CD14-positive monocyte (primary cell): ENCODE measurements around the gene FTH1. TPM values are rescaled to one million over a fixed set of nuclear protein-coding genes. Genes with fewer than 3 reads are reported as not detected.
"Not testable (repeated sequence)": the region's sequence is repeated elsewhere in the genome, so short reads cannot be mapped to it uniquely, and the experiment has no call there.

Source experiments
- DNase-seq, 3 donors: peaks; one replicate each; pipeline ENCODE4 v3.0.0-alpha.2; 2011 to 2022
- H2AFZ ChIP-seq: 2 replicates; pipeline ENCODE4 v1.6.0; 2012; ENCODE audit warnings: mild to moderate bottlenecking, low read depth, low read length, inconsistent platforms; ENCODE audit not compliant: insufficient read depth, poor library complexity, severe bottlenecking
- H3K27ac ChIP-seq, 2 donors: 1 replicate in 1 of 2; 2 replicates in 1 of 2; pipeline ENCODE4 v1.5.1; 2012 to 2013; ENCODE audit warnings: low read length in 2 of 2, control low read depth in 1 of 2, inconsistent platforms in 1 of 2, low read depth in 1 of 2, mild to moderate bottlenecking in 1 of 2
- H3K27me3 ChIP-seq, 2 donors: one replicate each; pipeline versions ENCODE4 v1.6.0 to v1.6.1; 2011 to 2013; ENCODE audit warnings: low read length in 2 of 2; ENCODE audit not compliant: control insufficient read depth in 2 of 2, insufficient read depth in 2 of 2
- H3K36me3 ChIP-seq, 2 donors: replicated peaks in 1 of 2; 1 replicate in 1 of 2; 2 replicates in 1 of 2; pipeline versions ENCODE4 v1.5.1 to v1.6.1; 2012 to 2013; ENCODE audit warnings: low read length in 2 of 2, control low read depth in 1 of 2, inconsistent platforms in 1 of 2, mild to moderate bottlenecking in 1 of 2; ENCODE audit not compliant: insufficient read depth in 2 of 2, control insufficient read depth in 1 of 2
- H3K4me1 ChIP-seq, 2 donors: 1 replicate in 1 of 2; 2 replicates in 1 of 2; pipeline versions ENCODE4 v1.5.1 to v1.6.1; 2012 to 2013; ENCODE audit warnings: low read length in 2 of 2, control low read depth in 1 of 2, inconsistent platforms in 1 of 2, mild to moderate bottlenecking in 1 of 2, moderate library complexity in 1 of 2; ENCODE audit not compliant: insufficient read depth in 2 of 2, control insufficient read depth in 1 of 2
- H3K4me2 ChIP-seq: replicated peaks from 2 replicates; pipeline ENCODE3; 2012; ENCODE audit warnings: low read length, moderate library complexity, mild to moderate bottlenecking; ENCODE audit not compliant: poor library complexity, severe bottlenecking; ENCODE audit errors: extremely low read depth
- H3K4me3 ChIP-seq, 3 experiments: fragments of 200-600 bp in 1 of 3; sonication (generic) in 1 of 3; replicated peaks in 1 of 3; 1 replicate in 2 of 3; 2 replicates in 1 of 3; pipeline ENCODE4 v1.5.1; 2011 to 2013; ENCODE audit warnings: low read length in 3 of 3, mild to moderate bottlenecking in 3 of 3, control low read depth in 2 of 3, low read depth in 2 of 3, inconsistent platforms in 1 of 3, moderate library complexity in 1 of 3
- H3K79me2 ChIP-seq: 2 replicates; pipeline ENCODE4 v1.6.0; 2012; ENCODE audit warnings: mild to moderate bottlenecking, control low read depth, inconsistent platforms, low read length, moderate library complexity; ENCODE audit not compliant: insufficient read depth
- H3K9ac ChIP-seq: 2 replicates; pipeline ENCODE4 v1.6.0; 2017; ENCODE audit warnings: low read length, mild to moderate bottlenecking; ENCODE audit not compliant: insufficient read depth, poor library complexity, severe bottlenecking
- H3K9me3 ChIP-seq, 2 donors: replicated peaks in 1 of 2; 1 replicate in 1 of 2; 2 replicates in 1 of 2; pipeline versions ENCODE4 v1.5.1 to v1.6.1; 2012 to 2013; ENCODE audit warnings: low read length in 2 of 2, control low read depth in 1 of 2; ENCODE audit not compliant: control insufficient read depth in 1 of 2, insufficient read depth in 1 of 2
- H4K20me1 ChIP-seq: 2 replicates; pipeline ENCODE4 v1.6.0; 2012; ENCODE audit warnings: mild to moderate bottlenecking, low read length, control low read depth, moderate library complexity; ENCODE audit not compliant: insufficient read depth
- H3K27ac Mint-ChIP-seq, 7 donors: one replicate each; pipeline ENCODE4 v1.8.0; 2020; ENCODE audit warnings: mild to moderate bottlenecking in 7 of 7, mixed read lengths in 7 of 7, moderate library complexity in 6 of 7, inconsistent platforms in 2 of 7
- H3K27me3 Mint-ChIP-seq, 3 donors: one replicate each; pipeline ENCODE4 v1.8.0; 2021 to 2022; ENCODE audit warnings: low read depth in 3 of 3, mild to moderate bottlenecking in 3 of 3, mixed read lengths in 3 of 3, moderate library complexity in 3 of 3, inconsistent platforms in 1 of 3
- H3K36me3 Mint-ChIP-seq, 2 donors: one replicate each; pipeline ENCODE4 v1.8.0; 2020; ENCODE audit warnings: mixed read lengths in 2 of 2, inconsistent platforms in 1 of 2, mild to moderate bottlenecking in 1 of 2
- H3K4me1 Mint-ChIP-seq: one replicate; pipeline ENCODE4 v1.8.0; 2020; ENCODE audit warnings: mild to moderate bottlenecking, mixed read lengths
- H3K4me3 Mint-ChIP-seq, 2 donors: one replicate each; pipeline ENCODE4 v1.8.0; 2020; ENCODE audit warnings: mild to moderate bottlenecking in 2 of 2, mixed read lengths in 2 of 2, moderate library complexity in 1 of 2
- H3K9me3 Mint-ChIP-seq, 7 donors: one replicate each; pipeline ENCODE4 v1.8.0; 2020 to 2022; ENCODE audit warnings: mixed read lengths in 7 of 7, mild to moderate bottlenecking in 6 of 7, moderate library complexity in 6 of 7, inconsistent platforms in 2 of 7
- CTCF ChIP-seq: fragments of 200-600 bp; IDR thresholded peaks from one replicate; pipeline ENCODE4 v1.8.0; 2022; ENCODE audit warnings: antibody characterized with exemption, mild to moderate bottlenecking
- WGBS: methylation state at CpG from one replicate; pipeline ENCODE4 v1.1.5; 2013; ENCODE audit warnings: missing lambda C conversion rate; ENCODE audit not compliant: insufficient coverage; 5-methylcytosine and 5-hydroxymethylcytosine counted together
- intact Hi-C, 2 donors: fragments of 100-400 bp; cut with micrococcal nuclease; formaldehyde crosslinking; loops; one replicate each; pipeline versions ENCODE4 v1.15.0 to v1.15.1; 2023
- polyA plus RNA-seq, 3 donors: library from polyadenylated mRNA; depleted of rRNA in 1 of 3; unstranded in 2 of 3; stranded (reverse) in 1 of 3; fragments of 300-500 nt in 2 of 3; fragments of >200 nt in 1 of 3; fragmentation: Illumina TruSeq in 2 of 3; gene quantifications; 1 replicate in 2 of 3; 2 replicates in 1 of 3; pipeline ENCODE4 v1.2.3, GENCODE V29; 2012 to 2021

The FTH1 gene
- polyA plus RNA-seq, 3 donors: 8,968 to 15,394 (median 11,239) TPM

- H2AFZ ChIP-seq: no peak overlapping the region
- H3K36me3 Mint-ChIP-seq: peaks cover 3 to 5% of the 10 kb centered on the region in 2 donors
These were observed 37.0 kb upstream of the FTH1 start for GRCh38 chr11:62004473-62004872.

GRCh38 chr11:62002283-62002682 lies 34.8 kb upstream of the FTH1 start:
- WGBS: 100% methylated on average over 7 of the region's 8 CpGs
- DNase-seq, H3K4me3 Mint-ChIP-seq, H3K27me3 ChIP-seq, H2AFZ ChIP-seq, H3K9ac ChIP-seq, intact Hi-C loops, H3K27ac ChIP-seq, H3K27me3 Mint-ChIP-seq, H3K4me3 ChIP-seq, H3K79me2 ChIP-seq, H4K20me1 ChIP-seq, H3K36me3 ChIP-seq, H3K4me2 ChIP-seq: not testable (repeated sequence)
- H3K4me1 Mint-ChIP-seq: peaks cover 25% of the 10 kb centered on the region
- H3K9me3 Mint-ChIP-seq: peaks cover 12 to 25% (median 20%) of the 10 kb centered on the region in 7 donors
- H3K9me3 ChIP-seq: peaks cover 9 to 16% of the 10 kb centered on the region in 2 donors
- H3K36me3 Mint-ChIP-seq: peaks cover 7 to 14% of the 10 kb centered on the region in 2 donors
- peak overlapping the region in 3 of 7 donors; percentile 24 to 85 (median 25) for H3K27ac Mint-ChIP-seq
- peaks cover 20 to 27% of the 10 kb centered on the region in 2 donors for H3K4me1 ChIP-seq

More at GRCh38 chr11:62004473-62004872, 37.0 kb upstream of the FTH1 start:
- Histone ChIP-seq H3K27ac (peak overlapping the region; percentile 63 to 74), H3K27me3 (no peaks in the 10 kb centered on the region), H3K79me2 (no peaks in the 10 kb centered on the region), H4K20me1 (no peaks in the 10 kb centered on the region), H3K4me1 (peaks cover 20 to 27% of the 10 kb centered on the region in 2 donors), H3K36me3 (no peaks in the 10 kb centered on the region), H3K9me3 (peaks cover 4 to 7% of the 10 kb centered on the region in 2 donors), H3K9ac (peak overlapping the region; percentile 27), H3K4me3 (peak overlapping the region in 1 of 3 experiments; percentile 17), H3K4me2 (peak overlapping the region; percentile 22)
- intact Hi-C loops: loop anchor here in 1 of 2 donors (2.0 kb wide), 1 partner anchor 20 kb away; no protein-coding TSS in a partner anchor
- peaks cover 2 to 4% (median 3%) of the 10 kb centered on the region in 3 donors for H3K27me3 Mint-ChIP-seq
- 0% methylated on average over 1 of the region's 2 CpGs for WGBS
- peaks cover 0 to 9% (median 9%) of the 10 kb centered on the region in 7 donors for H3K9me3 Mint-ChIP-seq
- TF ChIP-seq CTCF: no peak
- peak overlapping the region; percentile 84 to 95 (median 87) for H3K27ac Mint-ChIP-seq
- H3K4me3 Mint-ChIP-seq: peak overlapping the region in 1 of 2 donors; percentile 40
- DNase-seq: peak; percentile 83 to 97 (median 86)
- H3K4me1 Mint-ChIP-seq: peaks cover 25% of the 10 kb centered on the region
